ENCODE results near the gene PARN. TPM values are rescaled to one million over a fixed set of nuclear protein-coding genes. Genes with fewer than 3 reads are reported as not detected.

Gene PARN
- total and polyA plus RNA-seq, 2 donors (not counting 1 experiment from before 2014, with no cell fraction given), result 26.7 to 32.9 TPM

- no peak overlapping the region for H3K27ac ChIP-seq (ENCODE audit: insufficient read depth, low read length)
- no peaks in the 10 kb centered on the region for H3K79me2 ChIP-seq (ENCODE audit: control insufficient read depth, insufficient read depth, low read length)
- no peak for DNase-seq (ENCODE audit: low read depth in 2 of 2)
- H3K9ac ChIP-seq (ENCODE audit: insufficient read depth, low read length), result no peak overlapping the region
- no peak overlapping the region for H2AFZ ChIP-seq (ENCODE audit: low read length)
- H4K20me1 ChIP-seq (ENCODE audit: control insufficient read depth, extremely low read depth, insufficient read depth, low read length), result no peaks in the 10 kb centered on the region
- no peaks in the 10 kb centered on the region for H3K9me3 ChIP-seq (ENCODE audit: control insufficient read depth, insufficient read depth, low read depth, low read length)
- no peak overlapping the region for H3K4me3 ChIP-seq (replicated peaks in 1 of 4; ENCODE audit: control extremely low read depth in 1 of 4, insufficient read depth in 1 of 4, low read depth in 3 of 4, low read length in 4 of 4)
- H3K27me3 ChIP-seq (ENCODE audit: control insufficient read depth, insufficient read depth, low read length), result peaks cover 2% of the 10 kb centered on the region
- TF ChIP-seq, protein P1, sequence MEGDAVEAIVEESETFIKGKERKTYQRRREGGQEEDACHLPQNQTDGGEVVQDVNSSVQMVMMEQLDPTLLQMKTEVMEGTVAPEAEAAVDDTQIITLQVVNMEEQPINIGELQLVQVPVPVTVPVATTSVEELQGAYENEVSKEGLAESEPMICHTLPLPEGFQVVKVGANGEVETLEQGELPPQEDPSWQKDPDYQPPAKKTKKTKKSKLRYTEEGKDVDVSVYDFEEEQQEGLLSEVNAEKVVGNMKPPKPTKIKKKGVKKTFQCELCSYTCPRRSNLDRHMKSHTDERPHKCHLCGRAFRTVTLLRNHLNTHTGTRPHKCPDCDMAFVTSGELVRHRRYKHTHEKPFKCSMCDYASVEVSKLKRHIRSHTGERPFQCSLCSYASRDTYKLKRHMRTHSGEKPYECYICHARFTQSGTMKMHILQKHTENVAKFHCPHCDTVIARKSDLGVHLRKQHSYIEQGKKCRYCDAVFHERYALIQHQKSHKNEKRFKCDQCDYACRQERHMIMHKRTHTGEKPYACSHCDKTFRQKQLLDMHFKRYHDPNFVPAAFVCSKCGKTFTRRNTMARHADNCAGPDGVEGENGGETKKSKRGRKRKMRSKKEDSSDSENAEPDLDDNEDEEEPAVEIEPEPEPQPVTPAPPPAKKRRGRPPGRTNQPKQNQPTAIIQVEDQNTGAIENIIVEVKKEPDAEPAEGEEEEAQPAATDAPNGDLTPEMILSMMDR (conservative IDR thresholded peaks at IDR 0.05 in 1 of 2, IDR thresholded peaks at IDR 0.05 in 1 of 2; ENCODE audit: low read depth in 1 of 2, low read length in 2 of 2), result no peak
- TF ChIP-seq EZH2 (IDR thresholded peaks at IDR 0.05; ENCODE audit: low read length, missing control alignments), result no peak
- H3K4me2 ChIP-seq (ENCODE audit: extremely low read depth, insufficient read depth, low read length), result no peak overlapping the region
- H3K36me3 ChIP-seq (ENCODE audit: control insufficient read depth, insufficient read depth, low read length), result no peaks in the 10 kb centered on the region
- no peaks in the 10 kb centered on the region for H3K4me1 ChIP-seq (ENCODE audit: control insufficient read depth, extremely low read depth, insufficient read depth, low read length)
Measured at GRCh38 chr16:14388243-14388642, 241.8 kb downstream of the PARN start.

DNA sequence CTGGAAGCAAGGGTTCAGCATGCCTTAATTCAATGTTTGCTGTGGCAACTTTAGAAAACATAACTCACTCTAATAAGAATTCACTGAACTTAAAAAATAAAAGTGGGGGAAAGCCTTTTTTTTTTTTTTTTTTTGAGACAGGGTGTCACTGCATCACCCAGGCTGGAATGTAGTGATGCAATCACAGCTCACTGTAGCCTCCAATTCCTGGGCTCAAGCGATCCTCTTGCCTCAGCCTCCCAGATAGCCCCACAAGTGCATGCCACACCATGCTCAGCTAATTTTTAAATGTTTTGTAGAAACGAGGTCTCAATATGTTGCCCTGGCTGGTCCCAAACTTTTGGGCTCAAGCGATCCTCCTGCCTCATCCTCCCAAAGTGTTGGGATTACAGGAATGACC is 243.9 kb downstream of the PARN start:
- TF ChIP-seq EZH2 (IDR thresholded peaks at IDR 0.05; ENCODE audit: low read length, missing control alignments), result no peak
- TF ChIP-seq, protein P1 (conservative IDR thresholded peaks at IDR 0.05 in 1 of 2, IDR thresholded peaks at IDR 0.05 in 1 of 2; ENCODE audit: low read depth in 1 of 2, low read length in 2 of 2), result no peak
- H3K27me3 ChIP-seq (ENCODE audit: control insufficient read depth, insufficient read depth, low read length), result peaks cover 2% of the 10 kb centered on the region
- no peaks in the 10 kb centered on the region for H3K36me3 ChIP-seq (ENCODE audit: control insufficient read depth, insufficient read depth, low read length)
- no peaks in the 10 kb centered on the region for H3K79me2 ChIP-seq (ENCODE audit: control insufficient read depth, insufficient read depth, low read length)
- no peaks in the 10 kb centered on the region for H4K20me1 ChIP-seq (ENCODE audit: control insufficient read depth, extremely low read depth, insufficient read depth, low read length)
- no peak overlapping the region for H3K4me2 ChIP-seq (ENCODE audit: extremely low read depth, insufficient read depth, low read length)
- no peak overlapping the region for H3K4me3 ChIP-seq (replicated peaks in 1 of 4; ENCODE audit: control extremely low read depth in 1 of 4, insufficient read depth in 1 of 4, low read depth in 3 of 4, low read length in 4 of 4)
- DNase-seq (ENCODE audit: low read depth in 2 of 2), result no peak
- H3K4me1 ChIP-seq (ENCODE audit: control insufficient read depth, extremely low read depth, insufficient read depth, low read length), result no peaks in the 10 kb centered on the region
- no peak overlapping the region for H2AFZ ChIP-seq (ENCODE audit: low read length)
- no peak overlapping the region for H3K27ac ChIP-seq (ENCODE audit: insufficient read depth, low read length)
- H3K9ac ChIP-seq (ENCODE audit: insufficient read depth, low read length), result no peak overlapping the region
- H3K9me3 ChIP-seq (ENCODE audit: control insufficient read depth, insufficient read depth, low read depth, low read length), result no peaks in the 10 kb centered on the region

Other genes with a start within 250 kb of the PARN start
- 78.4 and 81.2 TPM in 2 replicates for gene BFAR, start 2.7 kb upstream of the PARN start, total RNA-seq
- 65.6 and 85.6 TPM in 2 replicates for gene BFAR, start 2.7 kb upstream of the PARN start, polyA plus RNA-seq
- gene PLA2G10, start 64.0 kb upstream of the PARN start, total RNA-seq, result not detected in 2 replicates
- not detected in 2 replicates for gene PLA2G10, start 64.0 kb upstream of the PARN start, polyA plus RNA-seq
- gene NPIPA3, start 73.2 kb upstream of the PARN start, total RNA-seq, result 0.77 and 4.6 TPM in 2 replicates
- 0.52 and 1.3 TPM in 2 replicates for gene NPIPA3, start 73.2 kb upstream of the PARN start, polyA plus RNA-seq
- 0.77 and 0.99 TPM in 2 replicates for gene NPIPA2, start 112.3 kb upstream of the PARN start, total RNA-seq
- gene NPIPA2, start 112.3 kb upstream of the PARN start, polyA plus RNA-seq, result 0.94 and 1.6 TPM in 2 replicates
- 66.0 and 124 TPM in 2 replicates for gene NOMO1, start 203.5 kb upstream of the PARN start, total RNA-seq
- gene NOMO1, start 203.5 kb upstream of the PARN start, polyA plus RNA-seq, result 69.9 and 93.5 TPM in 2 replicates